Body of pancreas (tissue), 4 donors: ENCODE measurements around the gene CBR3.

Experiments used
- POLR2A ChIP-seq, 3 donors: fragments of 450-650 bp; IDR thresholded peaks; one replicate each; pipeline ENCODE4 v1.6.1; 2016; ENCODE audit warnings: antibody characterized with exemption in 3 of 3, mild to moderate bottlenecking in 2 of 3
- TF ChIP-seq, protein P1 (sequence below), 7 experiments: fragments of 450-650 bp in 4 of 7; fragments of 200-600 bp in 3 of 7; sonication (generic) in 3 of 7; IDR thresholded peaks; one replicate each; pipeline ENCODE4 v1.5.1; 2016 to 2019; ENCODE audit warnings: antibody characterized with exemption in 7 of 7

DNA sequence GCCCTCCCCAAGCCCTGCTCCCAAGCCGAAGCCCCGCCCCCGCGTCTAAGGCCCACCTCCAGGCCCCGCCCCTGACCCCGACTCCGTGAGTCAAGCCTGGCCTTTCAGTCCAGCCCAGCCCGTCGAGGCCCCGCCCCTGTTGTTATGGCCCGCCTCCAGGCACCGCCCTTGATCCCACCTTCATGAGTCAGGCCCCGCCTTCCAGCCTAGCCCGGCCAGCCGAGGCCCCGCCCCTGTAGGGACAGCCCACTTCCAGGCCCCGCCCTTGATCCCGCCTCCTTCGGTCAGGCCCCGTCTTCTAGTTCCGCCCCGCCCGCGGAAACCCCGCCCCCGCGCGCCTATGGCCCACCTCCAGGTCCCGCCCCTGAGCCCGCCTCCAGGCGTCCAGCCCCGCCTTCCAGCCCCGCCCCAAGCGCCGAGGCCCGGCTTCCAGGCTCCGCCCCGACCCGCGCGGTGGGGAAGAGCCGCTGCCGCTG lies 21.5 kb downstream of the CBR3 start:
- TF ChIP-seq, protein P1, sequence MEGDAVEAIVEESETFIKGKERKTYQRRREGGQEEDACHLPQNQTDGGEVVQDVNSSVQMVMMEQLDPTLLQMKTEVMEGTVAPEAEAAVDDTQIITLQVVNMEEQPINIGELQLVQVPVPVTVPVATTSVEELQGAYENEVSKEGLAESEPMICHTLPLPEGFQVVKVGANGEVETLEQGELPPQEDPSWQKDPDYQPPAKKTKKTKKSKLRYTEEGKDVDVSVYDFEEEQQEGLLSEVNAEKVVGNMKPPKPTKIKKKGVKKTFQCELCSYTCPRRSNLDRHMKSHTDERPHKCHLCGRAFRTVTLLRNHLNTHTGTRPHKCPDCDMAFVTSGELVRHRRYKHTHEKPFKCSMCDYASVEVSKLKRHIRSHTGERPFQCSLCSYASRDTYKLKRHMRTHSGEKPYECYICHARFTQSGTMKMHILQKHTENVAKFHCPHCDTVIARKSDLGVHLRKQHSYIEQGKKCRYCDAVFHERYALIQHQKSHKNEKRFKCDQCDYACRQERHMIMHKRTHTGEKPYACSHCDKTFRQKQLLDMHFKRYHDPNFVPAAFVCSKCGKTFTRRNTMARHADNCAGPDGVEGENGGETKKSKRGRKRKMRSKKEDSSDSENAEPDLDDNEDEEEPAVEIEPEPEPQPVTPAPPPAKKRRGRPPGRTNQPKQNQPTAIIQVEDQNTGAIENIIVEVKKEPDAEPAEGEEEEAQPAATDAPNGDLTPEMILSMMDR (IDR thresholded peaks at IDR 0.05), result no peak
- no peak for TF ChIP-seq POLR2A (IDR thresholded peaks at IDR 0.05)
